Activated T-cell treated with anti-CD3 and anti-CD28 coated beads for 48 hours (primary cell): ENCODE measurements around the gene RETREG1.
"Not testable (repeated sequence)": the region's sequence is repeated elsewhere in the genome, so short reads cannot be mapped to it uniquely, and the experiment has no call there.

Experiments
- DNase-seq: peaks from one replicate; pipeline ENCODE4 v3.0.0-alpha.2; 2020; ENCODE audit warnings: low read depth

Gene RETREG1

GRCh38 chr5:16455668-16456067 is 161.1 kb downstream of the RETREG1 start:
- no peak for DNase-seq

GRCh38 chr5:16454686-16455085 is 162.1 kb downstream of the RETREG1 start:
- no peak for DNase-seq

GRCh38 chr5:16453609-16454008 is 163.2 kb downstream of the RETREG1 start:
- DNase-seq: no peak

DNA sequence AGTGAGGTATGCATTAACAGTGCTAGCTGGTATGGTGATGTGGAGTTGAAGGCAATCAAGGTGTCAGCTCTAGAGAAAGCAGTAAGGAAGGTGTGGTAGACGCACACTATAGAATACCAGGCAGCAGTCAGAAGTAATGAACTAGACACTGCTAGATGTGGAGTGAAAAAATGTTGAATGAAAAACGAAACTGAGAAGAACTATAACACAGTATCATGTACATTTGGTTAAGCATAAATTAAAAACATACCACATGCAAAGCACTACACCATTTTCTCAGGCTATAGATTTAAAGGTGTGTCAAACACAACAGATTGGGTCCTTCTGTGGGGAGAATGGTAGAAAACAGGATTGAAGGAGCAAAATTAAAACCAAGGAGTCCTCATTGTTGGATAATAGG is 166.6 kb downstream of the RETREG1 start:
- no peak for DNase-seq

DNA sequence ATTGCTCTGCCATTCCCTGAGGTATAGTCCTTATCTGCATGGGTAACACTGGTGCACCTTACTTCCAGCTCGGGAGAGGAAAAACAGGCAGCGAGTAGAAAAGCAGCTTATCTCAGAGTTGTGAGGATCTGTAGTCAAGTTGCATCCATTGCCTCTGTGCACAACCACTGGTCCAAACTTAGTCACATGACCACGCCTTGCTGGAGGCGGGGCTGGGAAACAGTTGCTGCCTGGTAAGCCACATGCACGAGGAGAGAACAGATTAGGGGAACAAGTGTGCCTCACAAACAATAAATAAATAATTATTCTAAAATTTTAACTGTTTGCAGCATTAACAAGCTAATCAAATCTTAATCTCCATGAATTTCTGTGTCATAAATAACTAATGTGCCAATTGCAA is 169.8 kb downstream of the RETREG1 start:
- DNase-seq: no peak

DNA sequence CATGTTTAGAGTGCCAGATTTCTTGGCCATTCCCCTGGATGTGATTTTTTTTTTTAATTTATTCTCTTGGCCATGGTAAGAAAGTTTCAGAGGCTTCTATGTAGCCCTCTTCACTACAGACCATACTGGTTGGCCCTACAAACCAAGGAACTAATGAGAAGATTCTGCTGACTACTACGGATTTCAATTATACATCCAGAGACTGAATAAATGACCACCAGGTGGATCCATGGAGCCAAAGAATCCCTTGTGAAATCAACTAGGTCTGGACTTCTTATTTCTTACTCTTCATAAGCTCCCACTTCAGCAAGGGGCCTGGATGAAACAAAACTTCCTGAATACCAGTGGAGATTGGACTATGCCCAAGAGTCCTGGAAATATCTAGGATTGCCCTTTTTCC is 178.8 kb downstream of the RETREG1 start:
- DNase-seq: no peak

GRCh38 chr5:16436065-16436682 is 180.6 kb downstream of the RETREG1 start:
- DNase-seq: not testable (repeated sequence)

DNA sequence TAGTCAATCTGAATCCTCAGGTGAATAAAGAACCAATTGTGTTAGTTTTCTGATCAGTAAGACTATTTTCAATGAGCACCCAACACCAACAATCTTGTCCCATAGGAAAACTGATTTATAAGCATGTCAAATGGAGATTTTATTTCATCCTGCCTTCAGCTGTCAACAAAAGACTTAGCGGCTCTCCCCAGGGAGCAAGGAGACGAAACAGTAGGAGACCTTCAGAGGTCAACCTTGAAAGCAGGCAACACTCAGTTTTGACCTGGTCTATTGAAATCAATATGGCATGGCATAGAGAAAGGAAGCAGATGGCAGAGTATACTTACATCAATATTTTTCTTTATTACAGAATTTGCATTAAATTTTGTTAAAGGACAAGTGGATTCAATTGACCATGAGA is 185.3 kb downstream of the RETREG1 start:
- DNase-seq: no peak

- no peak for DNase-seq
Measured at GRCh38 chr5:16430349-16431089, 186.3 kb downstream of the RETREG1 start.

- no peak for DNase-seq
Measured at GRCh38 chr5:16428359-16428758, 188.4 kb downstream of the RETREG1 start.

- DNase-seq: no peak
Measured at GRCh38 chr5:16427587-16427986, 189.2 kb downstream of the RETREG1 start.
